DND-41 (cell line): ENCODE measurements around the gene C1orf35.

Source experiments
- ATAC-seq: fragments of 200-7000 bp; cut with Tn5 transposase; 3 replicates; pipeline ENCODE4 v1.9.1; 2021; ENCODE audit warnings: low read depth; ENCODE audit not compliant: insufficient read depth
- DNase-seq: peaks from one replicate; pipeline ENCODE4 v3.0.0-alpha.2; 2020
- H2AFZ ChIP-seq: 2 replicates; pipeline ENCODE4 v1.6.0; 2012; ENCODE audit warnings: low read depth, low read length
- H3K27ac ChIP-seq: 2 replicates; pipeline ENCODE4 v1.5.1; 2012; ENCODE audit warnings: low read length, inconsistent platforms
- H3K27me3 ChIP-seq: fragments of 200-600 bp; sonication (generic); 2 replicates; pipeline ENCODE4 v1.6.0; 2012; ENCODE audit warnings: low read length, mild to moderate bottlenecking, inconsistent platforms; ENCODE audit not compliant: insufficient read depth, poor library complexity
- H3K36me3 ChIP-seq: 2 replicates; pipeline ENCODE4 v1.5.1; 2012; ENCODE audit warnings: low read length, inconsistent platforms; ENCODE audit not compliant: insufficient read depth
- H3K4me1 ChIP-seq: 2 replicates; pipeline ENCODE4 v1.5.1; 2012; ENCODE audit warnings: mild to moderate bottlenecking, low read length; ENCODE audit not compliant: insufficient read depth
- H3K4me2 ChIP-seq: 2 replicates; pipeline ENCODE4 v1.6.0; 2012; ENCODE audit warnings: mild to moderate bottlenecking, moderate library complexity, low read length, inconsistent platforms; ENCODE audit not compliant: insufficient read depth
- H3K4me3 ChIP-seq, 2 experiments: fragments of 200-600 bp in 1 of 2; shearing (Covaris generic) in 1 of 2; 2 replicates each; pipeline ENCODE4 v1.5.1; 2012 to 2016; ENCODE audit warnings: inconsistent platforms in 2 of 2, low read length in 2 of 2, mild to moderate bottlenecking in 2 of 2, low read depth in 1 of 2, moderate library complexity in 1 of 2
- H3K79me2 ChIP-seq: 2 replicates; pipeline ENCODE4 v1.6.0; 2012; ENCODE audit warnings: low read length, inconsistent platforms; ENCODE audit not compliant: insufficient read depth
- H3K9ac ChIP-seq: 2 replicates; pipeline ENCODE4 v1.6.0; 2012; ENCODE audit warnings: low read depth, mild to moderate bottlenecking, inconsistent platforms, low read length, moderate library complexity
- H3K9me3 ChIP-seq: 2 replicates; pipeline ENCODE4 v1.5.1; 2012; ENCODE audit warnings: low read length, moderate library complexity, mild to moderate bottlenecking, inconsistent platforms; ENCODE audit not compliant: insufficient read depth, severe bottlenecking
- H4K20me1 ChIP-seq: 2 replicates; pipeline ENCODE4 v1.6.0; 2012; ENCODE audit warnings: low read length; ENCODE audit not compliant: insufficient read depth
- CTCF ChIP-seq: IDR thresholded peaks from 2 replicates; pipeline ENCODE4 v1.5.1; 2012; ENCODE audit warnings: borderline replicate concordance, low read length, moderate library complexity, mild to moderate bottlenecking; ENCODE audit not compliant: poor library complexity, severe bottlenecking; ENCODE audit errors: extremely low read depth
- EZH2 ChIP-seq: IDR thresholded peaks from 3 replicates; pipeline ENCODE4 v1.6.1; 2012; ENCODE audit warnings: borderline replicate concordance, low read depth, mild to moderate bottlenecking, moderate library complexity, low read length, inconsistent platforms; ENCODE audit not compliant: severe bottlenecking

Gene C1orf35

GRCh38 chr1:228091084-228091483 is 12.0 kb downstream of the C1orf35 start:
- no peak overlapping the region for H3K4me3 ChIP-seq
- peaks cover 14% of the 10 kb centered on the region for H3K4me1 ChIP-seq
- no peak overlapping the region for H3K27ac ChIP-seq
- peaks cover 100% of the 10 kb centered on the region for H3K79me2 ChIP-seq
- no peak overlapping the region for H3K9ac ChIP-seq
- no peak for DNase-seq
- no peak overlapping the region for H3K4me2 ChIP-seq
- no peaks in the 10 kb centered on the region for H3K27me3 ChIP-seq
- TF ChIP-seq EZH2 (no peak), CTCF (no peak)
- H3K36me3 ChIP-seq, result peaks cover 93% of the 10 kb centered on the region
- peaks cover 94% of the 10 kb centered on the region for H4K20me1 ChIP-seq
- peaks cover 30% of the 10 kb centered on the region for H3K9me3 ChIP-seq
- ATAC-seq, result no peak
- H2AFZ ChIP-seq, result no peak overlapping the region

DNA sequence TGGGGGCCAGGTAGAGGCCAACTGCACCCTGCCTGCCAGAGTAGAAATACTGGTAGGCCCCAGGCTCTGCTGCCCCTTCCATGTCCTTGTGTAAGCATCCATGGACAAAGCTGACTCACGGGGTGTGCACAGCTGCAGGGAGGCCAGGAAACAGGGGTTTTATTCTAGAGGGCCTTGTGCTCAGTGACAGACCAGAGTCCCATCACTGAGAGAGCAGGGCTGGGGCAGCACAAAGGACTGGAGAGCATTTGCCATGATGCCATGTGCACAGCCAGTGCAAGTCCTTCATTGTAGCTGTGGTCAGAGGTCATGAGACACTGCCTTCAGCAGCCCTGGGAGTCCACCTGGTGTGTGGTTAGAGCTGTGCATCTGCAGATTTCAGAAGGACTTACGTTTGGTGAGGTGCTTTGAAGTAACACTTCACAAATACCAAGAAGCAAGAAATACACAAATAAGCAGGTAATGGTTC is 12.5 kb downstream of the C1orf35 start:
- H3K4me1 ChIP-seq, result peaks cover 19% of the 10 kb centered on the region

GRCh38 chr1:228089519-228090380 is 13.4 kb downstream of the C1orf35 start:
- H3K36me3 ChIP-seq, result peaks cover 93% of the 10 kb centered on the region

More for the DNA sequence above, 12.5 kb downstream of the C1orf35 start:
- Histone ChIP-seq H3K36me3 (peaks cover 93% of the 10 kb centered on the region), H3K9ac (no peak overlapping the region), H3K4me3 (no peak overlapping the region), H3K4me2 (no peak overlapping the region), H3K27ac (no peak overlapping the region), H4K20me1 (peaks cover 94% of the 10 kb centered on the region), H3K9me3 (peaks cover 30% of the 10 kb centered on the region), H2AFZ (no peak overlapping the region), H3K27me3 (no peaks in the 10 kb centered on the region), H3K79me2 (peaks cover 100% of the 10 kb centered on the region)
- TF ChIP-seq EZH2, result no peak
- TF ChIP-seq CTCF, result no peak
- ATAC-seq (no peak), DNase-seq (no peak)

More at GRCh38 chr1:228089519-228090380, 13.4 kb downstream of the C1orf35 start:
- Histone ChIP-seq H3K27me3 (no peaks in the 10 kb centered on the region), H3K9ac (no peak overlapping the region), H3K4me3 (no peak overlapping the region), H3K79me2 (peaks cover 100% of the 10 kb centered on the region), H3K4me2 (peak overlapping the region; percentile 33), H3K27ac (peak overlapping the region; percentile 20; the same call in 1 of the 2 replicates), H2AFZ (no peak overlapping the region), H3K9me3 (peaks cover 28% of the 10 kb centered on the region), H3K4me1 (peaks cover 28% of the 10 kb centered on the region), H4K20me1 (peaks cover 95% of the 10 kb centered on the region)
- TF ChIP-seq CTCF, result no peak
- no peak for ATAC-seq
- DNase-seq, result no peak
